ENCODE measurements around the gene ETDA.
A peak's percentile ranks its signal among the peaks of the same experiment; 100 is the strongest.
"Not testable (repeated sequence)": the region's sequence is repeated elsewhere in the genome, so short reads cannot be mapped to it uniquely, and the experiment has no call there.

Gene ETDA

GRCh38 chrX:135252011-135252518 is at the start of gene ETDA:
TSS of gene ETDA (plus strand) at chrX:135252061. CDS start at chrX:135253277, 1,216 bp downstream.
- not testable (repeated sequence) for DNase-seq

- DNase-seq: peak; percentile 0
Measured at GRCh38 chrX:135206427-135206826, 45.4 kb upstream of the ETDA start.

GRCh38 chrX:135213200-135213844 is 38.5 kb upstream of the ETDA start:
- no peak for DNase-seq

- DNase-seq: not testable (repeated sequence)
Measured at GRCh38 chrX:135245989-135246388, 5.9 kb upstream of the ETDA start.

GRCh38 chrX:135256087-135256684 is 4.3 kb downstream of the ETDA start:
- not testable (repeated sequence) for DNase-seq

- no peak for DNase-seq
Measured at GRCh38 chrX:135256923-135257322, 5.1 kb downstream of the ETDA start.

GRCh38 chrX:135257469-135257868 is 5.6 kb downstream of the ETDA start:
- no peak for DNase-seq

GRCh38 chrX:135260976-135261375 is 9.1 kb downstream of the ETDA start:
- not testable (repeated sequence) for DNase-seq

- not testable (repeated sequence) for DNase-seq
Measured at GRCh38 chrX:135263376-135263775, 11.5 kb downstream of the ETDA start.

GRCh38 chrX:135264206-135264605 is 12.3 kb downstream of the ETDA start:
- DNase-seq: no peak

- no peak for DNase-seq
Measured at GRCh38 chrX:135273162-135273561, 21.3 kb downstream of the ETDA start.

- DNase-seq: no peak
Measured at GRCh38 chrX:135275973-135276372, 24.1 kb downstream of the ETDA start.

GRCh38 chrX:135287266-135287823 is 35.5 kb downstream of the ETDA start:
- DNase-seq: no peak

GRCh38 chrX:135295238-135295943 is 43.5 kb downstream of the ETDA start:
- peak; percentile 56 for DNase-seq

- DNase-seq: no peak
Measured at GRCh38 chrX:135295944-135296305, 44.1 kb downstream of the ETDA start.

- no peak for DNase-seq
Measured at GRCh38 chrX:135302269-135302873, 50.5 kb downstream of the ETDA start.

All from EL (cell line).